Measurements from ENCODE around the gene SLC25A31.

SLC25A31 gene

DNA sequence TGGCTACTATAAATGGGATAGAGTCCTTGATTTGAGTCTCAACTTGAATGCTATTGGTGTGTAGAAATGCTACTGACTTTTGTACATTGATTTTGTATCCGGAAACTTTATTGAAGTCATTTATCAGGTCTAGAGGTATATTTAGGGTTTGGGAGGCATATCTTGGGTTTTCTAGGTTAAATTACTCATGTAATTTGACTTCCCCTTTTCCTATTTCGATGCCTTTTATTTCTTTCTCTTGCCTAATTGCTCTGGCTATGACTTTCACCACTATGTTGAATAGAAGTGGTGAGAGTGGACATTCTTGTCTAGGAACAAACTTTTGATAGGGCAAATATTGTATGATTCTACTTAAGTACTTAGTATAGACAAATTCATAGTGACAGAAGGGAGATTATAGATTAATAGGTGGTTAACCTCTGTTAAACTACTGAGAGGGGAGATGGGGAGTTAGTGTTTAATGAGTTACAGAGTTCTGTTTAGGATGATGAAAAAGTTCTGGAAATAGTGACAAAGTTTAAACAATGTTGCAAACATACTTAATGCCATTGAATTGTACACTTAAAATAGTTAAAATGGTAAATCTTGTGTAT is 29.1 kb downstream of the SLC25A31 start:
- DNase-seq (ENCODE audit: low spot score) (no peak), ATAC-seq (ENCODE audit: low read depth) (no peak)
- Histone ChIP-seq H3K27ac (ENCODE audit: poor library complexity, severe bottlenecking) (no peak overlapping the region), H3K4me1 (ENCODE audit: insufficient read depth, poor library complexity, severe bottlenecking) (no peaks in the 10 kb centered on the region), H3K36me3 (ENCODE audit: low read depth) (no peaks in the 10 kb centered on the region), H3K4me3 (ENCODE audit: severe bottlenecking) (no peak overlapping the region), H3K27me3 (ENCODE audit: insufficient read depth, poor library complexity, severe bottlenecking) (no peaks in the 10 kb centered on the region), H3K9me3 (ENCODE audit: severe bottlenecking) (no peaks in the 10 kb centered on the region)
- TF ChIP-seq, protein P1, sequence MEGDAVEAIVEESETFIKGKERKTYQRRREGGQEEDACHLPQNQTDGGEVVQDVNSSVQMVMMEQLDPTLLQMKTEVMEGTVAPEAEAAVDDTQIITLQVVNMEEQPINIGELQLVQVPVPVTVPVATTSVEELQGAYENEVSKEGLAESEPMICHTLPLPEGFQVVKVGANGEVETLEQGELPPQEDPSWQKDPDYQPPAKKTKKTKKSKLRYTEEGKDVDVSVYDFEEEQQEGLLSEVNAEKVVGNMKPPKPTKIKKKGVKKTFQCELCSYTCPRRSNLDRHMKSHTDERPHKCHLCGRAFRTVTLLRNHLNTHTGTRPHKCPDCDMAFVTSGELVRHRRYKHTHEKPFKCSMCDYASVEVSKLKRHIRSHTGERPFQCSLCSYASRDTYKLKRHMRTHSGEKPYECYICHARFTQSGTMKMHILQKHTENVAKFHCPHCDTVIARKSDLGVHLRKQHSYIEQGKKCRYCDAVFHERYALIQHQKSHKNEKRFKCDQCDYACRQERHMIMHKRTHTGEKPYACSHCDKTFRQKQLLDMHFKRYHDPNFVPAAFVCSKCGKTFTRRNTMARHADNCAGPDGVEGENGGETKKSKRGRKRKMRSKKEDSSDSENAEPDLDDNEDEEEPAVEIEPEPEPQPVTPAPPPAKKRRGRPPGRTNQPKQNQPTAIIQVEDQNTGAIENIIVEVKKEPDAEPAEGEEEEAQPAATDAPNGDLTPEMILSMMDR (IDR thresholded peaks at IDR 0.05; ENCODE audit: poor library complexity, severe bottlenecking) = no peak

DNA sequence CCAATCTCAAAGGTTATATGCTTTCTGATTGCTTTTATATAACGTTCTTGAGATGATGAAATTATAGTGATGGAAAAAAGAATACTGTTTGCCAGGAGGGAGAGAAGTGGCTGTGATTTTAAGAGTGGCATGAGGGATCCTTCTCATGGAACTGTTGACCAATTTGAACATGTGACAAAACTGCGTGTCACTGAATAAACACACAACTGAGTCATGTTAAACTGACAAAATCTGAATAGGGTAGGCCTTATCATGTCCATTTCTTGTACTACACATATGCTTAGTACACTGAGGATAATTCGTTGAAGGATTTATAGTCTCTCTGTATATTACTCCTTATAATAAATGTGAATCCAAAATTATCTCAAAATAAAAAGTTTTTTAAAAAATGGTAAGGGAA is 29.7 kb downstream of the SLC25A31 start:
- DNase-seq (ENCODE audit: low spot score) (no peak), ATAC-seq (ENCODE audit: low read depth) (no peak; the same call in 2 of the 3 replicates)
- no peaks in the 10 kb centered on the region for H3K4me1 ChIP-seq (ENCODE audit: insufficient read depth, poor library complexity, severe bottlenecking)
- no peaks in the 10 kb centered on the region for H3K36me3 ChIP-seq (ENCODE audit: low read depth)
- H3K27me3 ChIP-seq (ENCODE audit: insufficient read depth, poor library complexity, severe bottlenecking) = no peaks in the 10 kb centered on the region
- H3K27ac ChIP-seq (ENCODE audit: poor library complexity, severe bottlenecking) = no peak overlapping the region
- no peaks in the 10 kb centered on the region for H3K9me3 ChIP-seq (ENCODE audit: severe bottlenecking)
- TF ChIP-seq, protein P1 (IDR thresholded peaks at IDR 0.05; ENCODE audit: poor library complexity, severe bottlenecking) = no peak
- H3K4me3 ChIP-seq (ENCODE audit: severe bottlenecking) = no peak overlapping the region

DNA sequence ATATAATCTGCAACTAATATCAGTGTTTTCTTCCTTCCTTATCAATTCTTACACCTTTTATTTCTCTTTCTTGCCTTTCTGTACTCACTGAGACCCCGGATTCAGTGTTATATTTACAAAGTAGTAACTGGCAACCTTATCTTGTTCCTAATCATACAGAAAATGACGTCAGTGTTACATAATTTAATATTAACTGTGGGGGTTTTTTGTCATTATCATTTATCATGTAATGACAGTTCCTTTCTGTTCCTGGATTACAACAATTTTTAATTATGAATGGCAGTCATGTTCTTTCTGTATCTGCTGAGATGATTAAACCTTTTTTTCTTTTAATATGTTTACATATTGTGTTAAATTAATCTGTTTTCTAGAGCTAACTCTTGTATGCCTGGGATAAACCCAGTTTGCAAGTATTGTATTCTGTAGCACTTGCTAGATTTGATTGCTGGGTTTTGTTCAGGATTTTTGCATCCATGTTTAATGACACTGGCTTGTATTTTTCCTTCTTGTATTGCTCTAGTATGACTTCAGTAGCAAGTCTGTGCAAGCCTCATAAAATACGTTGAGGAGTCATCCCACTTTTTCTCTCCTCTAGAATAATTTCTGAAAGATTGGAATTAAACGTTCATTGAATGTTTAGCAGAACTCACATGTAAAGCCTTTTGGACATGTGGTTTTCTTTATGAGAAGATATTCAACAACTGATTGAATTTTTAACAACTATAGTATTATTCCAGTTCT is 41.5 kb downstream of the SLC25A31 start:
- no peaks in the 10 kb centered on the region for H3K36me3 ChIP-seq (ENCODE audit: low read depth)
- no peak overlapping the region for H3K4me3 ChIP-seq (ENCODE audit: severe bottlenecking)
- H3K4me1 ChIP-seq (ENCODE audit: insufficient read depth, poor library complexity, severe bottlenecking) = peaks cover 10% of the 10 kb centered on the region
- no peaks in the 10 kb centered on the region for H3K27me3 ChIP-seq (ENCODE audit: insufficient read depth, poor library complexity, severe bottlenecking)
- H3K27ac ChIP-seq (ENCODE audit: poor library complexity, severe bottlenecking) = no peak overlapping the region
- DNase-seq (ENCODE audit: low spot score) (no peak), ATAC-seq (ENCODE audit: low read depth) (no peak)
- TF ChIP-seq, protein P1 (IDR thresholded peaks at IDR 0.05; ENCODE audit: poor library complexity, severe bottlenecking) = no peak
- H3K9me3 ChIP-seq (ENCODE audit: severe bottlenecking) = no peaks in the 10 kb centered on the region

DNA sequence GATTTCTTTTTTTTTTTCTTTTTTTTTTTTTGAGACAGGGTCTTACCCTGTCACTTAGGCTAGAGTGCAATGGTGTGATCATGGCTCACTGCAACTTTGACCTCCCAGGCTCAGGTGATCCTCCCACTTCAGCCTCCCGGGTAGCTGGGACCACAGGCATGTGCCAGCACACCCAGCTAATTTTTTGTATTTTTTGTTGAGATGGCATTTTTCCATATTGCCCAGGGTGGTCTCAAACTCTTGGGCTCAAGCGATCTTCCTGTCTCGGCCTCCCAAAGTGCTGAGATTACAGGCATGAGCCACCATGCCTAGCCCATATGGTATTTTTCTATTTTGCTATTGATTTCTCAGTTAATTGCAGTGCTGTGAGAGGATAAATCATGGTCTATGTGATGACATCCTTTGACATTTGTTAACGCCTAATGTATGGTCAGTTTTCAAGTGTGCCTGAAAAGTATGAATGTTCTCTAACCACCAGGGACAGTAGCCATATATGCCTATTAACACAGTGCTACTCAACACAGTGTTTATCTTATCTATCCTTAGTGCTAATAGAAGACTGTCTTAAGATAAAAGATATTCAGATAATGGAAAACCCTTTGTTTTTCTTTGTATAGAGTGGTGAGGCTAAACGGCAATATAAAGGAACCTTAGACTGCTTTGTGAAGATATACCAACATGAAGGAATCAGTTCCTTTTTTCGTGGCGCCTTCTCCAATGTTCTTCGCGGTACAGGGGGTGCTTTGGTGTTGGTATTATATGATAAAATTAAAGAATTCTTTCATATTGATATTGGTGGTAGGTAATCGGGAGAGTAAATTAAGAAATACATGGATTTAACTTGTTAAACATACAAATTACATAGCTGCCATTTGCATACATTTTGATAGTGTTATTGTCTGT is 42.8 kb downstream of the SLC25A31 start:
- H3K4me3 ChIP-seq (ENCODE audit: severe bottlenecking) = no peak overlapping the region
- TF ChIP-seq, protein P1 (IDR thresholded peaks at IDR 0.05; ENCODE audit: poor library complexity, severe bottlenecking) = no peak
- ATAC-seq (ENCODE audit: low read depth) (no peak), DNase-seq (ENCODE audit: low spot score) (no peak)
- no peaks in the 10 kb centered on the region for H3K27me3 ChIP-seq (ENCODE audit: insufficient read depth, poor library complexity, severe bottlenecking)
- H3K27ac ChIP-seq (ENCODE audit: poor library complexity, severe bottlenecking) = no peak overlapping the region
- H3K36me3 ChIP-seq (ENCODE audit: low read depth) = no peaks in the 10 kb centered on the region
- peaks cover 10% of the 10 kb centered on the region for H3K4me1 ChIP-seq (ENCODE audit: insufficient read depth, poor library complexity, severe bottlenecking)
- no peaks in the 10 kb centered on the region for H3K9me3 ChIP-seq (ENCODE audit: severe bottlenecking)
